GM19455 (cell line): Measurements from ENCODE around the gene TLNRD1.
"Not testable (repeated sequence)": the region's sequence is repeated elsewhere in the genome, so short reads cannot be mapped to it uniquely, and the experiment has no call there.

Experiments
- ATAC-seq: cut with Tn5 transposase; IDR thresholded peaks from one replicate; pipeline ENCODE4 v1.9.1; 2021; ENCODE audit not compliant: unreplicated experiment

The TLNRD1 gene

GRCh38 chr15:81000624-81001151 is at the start of gene TLNRD1:
TLNRD1 (plus strand) TSS chr15:81000923; CDS start chr15:81002272, 1,349 bp downstream.
- ATAC-seq: peak; percentile 61

- ATAC-seq: no peak
Observed at GRCh38 chr15:80951941-80952340, 48.8 kb upstream of the TLNRD1 start.

- ATAC-seq: no peak
Observed at GRCh38 chr15:80953001-80953952, 47.4 kb upstream of the TLNRD1 start.

GRCh38 chr15:80953953-80954778 is 46.6 kb upstream of the TLNRD1 start:
- ATAC-seq: no peak

- ATAC-seq: not testable (repeated sequence)
Observed at GRCh38 chr15:80955571-80956452, 44.9 kb upstream of the TLNRD1 start.

GRCh38 chr15:80957556-80957955 is 43.2 kb upstream of the TLNRD1 start:
- ATAC-seq: no peak

GRCh38 chr15:80957976-80958375 is 42.7 kb upstream of the TLNRD1 start:
- no peak for ATAC-seq

GRCh38 chr15:80958818-80959495 is 41.8 kb upstream of the TLNRD1 start:
- ATAC-seq: no peak

- not testable (repeated sequence) for ATAC-seq
Observed at GRCh38 chr15:80965454-80965853, 35.3 kb upstream of the TLNRD1 start.

GRCh38 chr15:80966431-80967197 is 34.1 kb upstream of the TLNRD1 start:
- ATAC-seq: no peak

- no peak for ATAC-seq
Observed at GRCh38 chr15:80967451-80967850, 33.3 kb upstream of the TLNRD1 start.

GRCh38 chr15:80967991-80968510 is 32.7 kb upstream of the TLNRD1 start:
- no peak for ATAC-seq

GRCh38 chr15:80969316-80969715 is 31.4 kb upstream of the TLNRD1 start:
- ATAC-seq: no peak

GRCh38 chr15:80970018-80970657 is 30.6 kb upstream of the TLNRD1 start:
- ATAC-seq: no peak

- ATAC-seq: no peak
Observed at GRCh38 chr15:80970658-80971057, 30.1 kb upstream of the TLNRD1 start.

- no peak for ATAC-seq
Observed at GRCh38 chr15:80971143-80971542, 29.6 kb upstream of the TLNRD1 start.

- ATAC-seq: no peak
Observed at GRCh38 chr15:80972276-80972675, 28.4 kb upstream of the TLNRD1 start.

GRCh38 chr15:80974914-80975313 is 25.8 kb upstream of the TLNRD1 start:
- no peak for ATAC-seq
